GM12874 (cell line): ENCODE results near the gene DPH2.

Experiments used
- TF ChIP-seq, protein P1 (sequence below): IDR thresholded peaks from 2 replicates; pipeline ENCODE4 v1.5.1; 2011; ENCODE audit warnings: low read depth, mild to moderate bottlenecking, control low read depth, low read length, moderate library complexity; ENCODE audit not compliant: insufficient read depth

The DPH2 gene

DNA sequence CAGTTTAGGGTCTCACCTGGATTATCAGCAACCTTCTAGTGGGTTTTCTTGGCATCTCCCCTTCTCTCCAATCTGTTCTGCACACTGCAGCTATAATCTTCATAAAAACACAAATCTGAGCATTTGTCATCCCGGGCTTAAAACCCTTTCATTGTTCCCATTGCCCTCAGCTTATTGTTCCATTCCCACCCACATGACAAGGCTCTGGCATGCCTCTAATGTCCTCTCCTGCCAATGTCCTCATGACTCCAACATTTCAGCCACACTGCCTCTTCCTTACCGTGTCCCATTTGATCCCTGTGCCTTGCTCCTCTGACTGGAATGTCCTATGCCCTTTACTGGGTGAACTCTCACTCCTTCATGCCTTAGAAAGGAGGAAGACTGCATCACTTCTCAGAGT, 7.5 kb upstream of the DPH2 start:
- TF ChIP-seq, protein P1, sequence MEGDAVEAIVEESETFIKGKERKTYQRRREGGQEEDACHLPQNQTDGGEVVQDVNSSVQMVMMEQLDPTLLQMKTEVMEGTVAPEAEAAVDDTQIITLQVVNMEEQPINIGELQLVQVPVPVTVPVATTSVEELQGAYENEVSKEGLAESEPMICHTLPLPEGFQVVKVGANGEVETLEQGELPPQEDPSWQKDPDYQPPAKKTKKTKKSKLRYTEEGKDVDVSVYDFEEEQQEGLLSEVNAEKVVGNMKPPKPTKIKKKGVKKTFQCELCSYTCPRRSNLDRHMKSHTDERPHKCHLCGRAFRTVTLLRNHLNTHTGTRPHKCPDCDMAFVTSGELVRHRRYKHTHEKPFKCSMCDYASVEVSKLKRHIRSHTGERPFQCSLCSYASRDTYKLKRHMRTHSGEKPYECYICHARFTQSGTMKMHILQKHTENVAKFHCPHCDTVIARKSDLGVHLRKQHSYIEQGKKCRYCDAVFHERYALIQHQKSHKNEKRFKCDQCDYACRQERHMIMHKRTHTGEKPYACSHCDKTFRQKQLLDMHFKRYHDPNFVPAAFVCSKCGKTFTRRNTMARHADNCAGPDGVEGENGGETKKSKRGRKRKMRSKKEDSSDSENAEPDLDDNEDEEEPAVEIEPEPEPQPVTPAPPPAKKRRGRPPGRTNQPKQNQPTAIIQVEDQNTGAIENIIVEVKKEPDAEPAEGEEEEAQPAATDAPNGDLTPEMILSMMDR = no peak

- TF ChIP-seq, protein P1 = no peak
Observed at GRCh38 chr1:43963006-43963405, 6.8 kb upstream of the DPH2 start.

DNA sequence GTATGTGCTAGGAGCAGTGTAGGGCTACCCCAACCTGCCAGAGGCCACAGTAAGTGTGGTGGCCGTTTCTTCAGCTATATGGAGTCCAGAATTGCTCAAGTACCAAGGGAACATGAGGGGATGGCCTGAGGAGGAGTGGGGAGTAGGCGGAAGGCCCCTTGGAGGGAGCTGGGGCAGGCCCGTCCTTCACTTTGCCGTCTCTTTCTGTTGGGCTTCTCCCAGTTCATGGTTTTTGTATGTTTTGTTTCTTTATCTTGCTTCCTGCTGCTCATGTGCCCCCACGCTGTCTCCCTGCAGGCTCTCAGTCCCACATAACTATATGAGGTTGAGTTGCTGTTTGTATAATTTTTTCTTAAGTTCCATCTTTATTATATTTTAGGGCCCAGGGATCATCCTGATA, 5.9 kb upstream of the DPH2 start:
- TF ChIP-seq, protein P1 = no peak

DNA sequence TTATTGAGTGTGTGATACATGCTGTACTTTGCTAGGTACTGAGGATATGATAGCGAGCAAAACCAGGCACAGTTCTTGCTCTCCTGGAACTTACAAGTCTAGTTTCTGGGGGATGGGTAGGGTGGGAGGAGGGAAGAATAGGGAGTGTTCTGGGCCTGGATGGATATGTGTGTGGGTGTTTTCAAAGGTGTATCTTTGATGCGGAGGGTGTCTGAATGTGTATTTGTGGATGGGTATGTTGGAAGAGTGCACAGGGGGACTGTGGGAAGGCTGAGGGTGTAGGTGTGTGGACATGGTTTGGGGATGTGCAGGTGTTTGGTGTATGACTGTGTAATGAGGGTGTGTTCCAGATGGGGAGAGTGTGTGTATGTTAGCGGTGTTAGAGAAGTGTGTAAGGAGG, 4.5 kb upstream of the DPH2 start:
- TF ChIP-seq, protein P1 = no peak

DNA sequence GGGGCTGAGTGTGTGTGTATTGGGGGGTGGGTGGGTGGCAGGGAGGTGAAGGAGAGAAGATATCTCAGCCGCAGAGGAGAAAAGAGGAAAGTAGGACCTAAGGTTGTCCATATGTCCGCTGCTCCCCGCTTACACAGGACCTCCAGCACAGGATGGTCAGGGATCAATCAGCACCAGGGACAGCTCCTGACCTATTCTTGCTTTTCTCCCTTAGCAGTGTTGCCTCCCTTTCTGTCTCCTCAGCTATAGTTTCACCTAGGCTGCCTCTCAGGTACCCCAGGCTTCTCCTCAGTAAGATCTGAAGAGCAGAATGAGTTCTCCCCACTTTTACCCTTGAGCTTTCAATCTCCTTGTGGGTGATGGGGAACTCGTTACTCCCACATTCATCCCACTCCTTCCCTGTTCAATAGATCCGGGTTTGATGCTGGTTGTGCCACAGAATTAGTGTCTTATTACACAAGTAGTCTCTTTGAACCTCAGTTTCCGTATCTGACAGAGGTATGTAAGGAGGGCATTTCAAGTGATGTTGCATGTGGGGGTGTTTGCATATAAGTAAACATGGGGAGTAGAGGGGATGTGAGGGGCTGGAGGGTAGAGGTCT, 1.4 kb upstream of the DPH2 start:
- TF ChIP-seq, protein P1 = no peak

DNA sequence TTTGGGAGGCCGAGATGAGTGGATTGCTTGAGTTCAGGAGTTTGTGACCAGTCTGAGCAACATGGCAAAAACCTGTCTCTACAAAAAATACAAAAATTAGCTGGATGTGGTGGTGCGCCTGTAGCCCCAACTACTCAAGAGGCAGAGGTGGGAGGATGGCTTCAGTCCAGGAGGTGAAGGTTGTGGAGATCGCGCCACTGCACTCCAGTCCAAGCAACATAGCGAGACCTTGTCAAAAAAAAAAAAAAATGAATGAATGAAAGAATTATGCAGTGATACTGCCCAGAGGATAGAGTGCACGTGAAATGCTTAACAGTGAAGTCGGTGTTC, 429 bp upstream of the DPH2 start:
- TF ChIP-seq, protein P1 = no peak

GRCh38 chr1:43970502-43970901, 692 bp downstream of the DPH2 start:
- TF ChIP-seq, protein P1 = no peak
